SIG-M5 treated with dmso at 0.1 percent for 504 hours (cell line): ENCODE data around the gene CALCB.
"Not testable (repeated sequence)": the region's sequence is repeated elsewhere in the genome, so short reads cannot be mapped to it uniquely, and the experiment has no call there.

ENCODE experiments used
- DNase-seq: peaks from one replicate; lab custom pipeline; 2025; ENCODE audit not compliant: unreplicated experiment; lab: John Stamatoyannopoulos, UW

CALCB gene, protein sequence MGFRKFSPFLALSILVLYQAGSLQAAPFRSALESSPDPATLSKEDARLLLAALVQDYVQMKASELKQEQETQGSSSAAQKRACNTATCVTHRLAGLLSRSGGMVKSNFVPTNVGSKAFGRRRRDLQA

DNA sequence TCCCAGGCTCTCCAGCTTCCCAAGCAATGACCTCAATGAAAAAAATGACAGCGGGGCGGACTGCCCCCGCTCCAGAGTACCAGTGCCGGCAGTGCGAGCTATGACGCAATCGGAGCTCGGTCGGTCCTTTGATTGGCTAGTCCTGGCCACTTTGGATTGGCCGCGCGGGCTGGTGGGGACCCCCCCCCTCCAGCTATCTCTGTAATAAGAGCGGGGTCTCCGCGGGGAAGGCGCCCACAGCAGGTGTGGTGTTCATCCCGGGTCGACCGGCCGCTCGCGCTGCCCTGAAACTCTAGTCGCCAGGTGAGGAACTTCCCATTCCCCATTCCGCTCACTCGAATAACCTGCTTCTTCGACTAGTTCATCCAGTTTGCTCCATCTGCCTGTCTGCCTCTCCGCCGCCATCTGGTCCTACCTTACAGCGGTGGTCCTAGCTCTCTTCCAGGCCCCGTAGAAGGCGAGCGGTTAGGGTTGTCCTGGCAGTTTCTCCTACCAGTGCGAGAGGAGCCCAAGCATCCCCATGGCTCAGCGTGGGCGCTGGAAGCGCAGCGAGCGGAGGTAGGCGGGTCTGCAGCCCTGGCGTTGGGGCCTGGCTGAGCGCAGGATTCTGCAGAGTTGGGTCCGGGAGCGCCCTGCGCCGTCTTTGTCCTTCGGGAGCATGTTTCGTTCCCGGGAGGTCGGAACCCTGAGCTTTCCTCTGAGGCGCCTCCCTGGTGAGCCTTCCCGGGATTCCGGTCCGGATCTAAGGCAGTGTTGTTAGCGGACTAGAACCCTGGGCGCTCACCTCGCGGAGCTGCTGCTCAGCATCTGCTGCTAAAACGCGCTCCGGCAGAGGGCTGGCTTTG lies at the start of gene CALCB:
Gene CALCB, plus strand, starts transcription at position 233 of the 845 bp plus-strand sequence. CDS start 1,126 bp downstream, outside the sequence.
- DNase-seq: no peak

DNA sequence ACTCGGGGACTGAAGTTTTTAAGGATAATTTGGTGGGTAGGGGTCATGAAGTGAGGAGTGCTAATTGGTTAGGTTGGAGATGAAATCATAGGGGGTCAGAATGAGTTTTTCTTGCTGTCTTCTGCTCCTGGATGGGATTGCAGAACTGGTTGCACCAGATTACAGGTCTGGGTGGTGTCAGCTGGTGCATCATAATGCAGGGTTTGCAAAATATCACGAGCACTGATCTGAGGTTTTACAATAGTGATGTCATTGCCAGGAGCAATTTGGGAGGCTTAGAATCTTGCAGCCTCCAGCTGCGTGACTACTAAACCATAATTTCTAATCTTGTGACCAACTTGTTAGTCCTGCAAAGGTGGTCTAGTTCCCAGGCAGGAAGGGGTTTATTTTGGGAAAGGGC lies 46.4 kb upstream of the CALCB start:
- DNase-seq: peak; percentile 5

DNA sequence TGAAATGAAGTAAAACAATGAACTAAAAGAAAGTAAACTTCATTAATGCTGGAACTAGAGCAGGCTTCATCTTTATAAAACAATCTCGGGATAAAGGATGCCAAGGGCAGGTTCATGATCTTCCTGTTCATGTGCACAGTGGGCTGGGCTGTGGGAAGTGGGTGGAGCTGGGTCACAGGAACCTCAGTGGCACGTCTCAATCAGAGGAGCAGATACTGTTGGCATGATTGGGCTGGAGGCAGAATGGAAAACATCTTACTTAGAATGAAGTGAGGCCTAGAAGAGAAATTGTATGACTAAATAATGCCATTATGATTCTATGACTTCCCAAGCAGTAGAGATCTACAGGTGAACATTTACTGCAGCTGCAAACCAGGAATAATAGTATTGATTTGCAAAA lies 45.4 kb upstream of the CALCB start:
- no peak for DNase-seq

DNA sequence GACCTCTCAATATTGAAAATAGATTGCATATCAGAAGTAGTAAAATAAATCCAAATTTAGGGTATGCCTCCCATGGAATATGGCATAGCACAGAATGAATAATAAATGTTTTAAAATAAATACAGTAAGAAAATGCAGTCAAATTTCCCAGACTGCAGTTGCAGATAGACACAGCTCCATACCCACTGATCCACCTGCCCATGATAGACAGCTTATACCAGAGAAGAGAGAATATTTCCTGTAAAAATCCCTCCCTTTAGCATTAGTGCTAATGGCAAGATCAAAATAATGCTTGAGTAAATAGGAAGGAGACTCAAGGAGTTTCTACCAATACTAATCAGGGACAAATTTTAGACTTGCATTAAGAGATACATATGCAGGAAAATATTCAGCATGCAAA lies 45.0 kb upstream of the CALCB start:
- no peak for DNase-seq

DNA sequence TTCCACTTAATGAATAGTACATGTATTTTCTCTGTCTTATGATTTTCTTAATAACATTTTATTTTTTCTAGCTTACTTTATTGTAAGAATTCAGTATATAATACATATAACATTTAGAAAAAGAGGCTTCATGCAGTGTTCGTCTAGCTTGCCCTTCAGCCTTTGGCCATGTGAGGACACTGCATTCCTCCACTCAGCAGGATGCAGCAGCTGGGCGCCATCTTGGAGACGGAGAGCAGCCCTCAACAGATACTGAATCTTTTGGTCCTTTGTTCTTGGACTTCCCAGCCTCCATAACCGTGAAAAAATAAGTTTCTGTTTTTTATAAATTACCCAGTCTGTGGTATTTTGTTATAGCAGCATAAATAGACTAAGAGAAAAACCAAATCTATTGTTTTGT lies 41.4 kb upstream of the CALCB start:
- not testable (repeated sequence) for DNase-seq

DNA sequence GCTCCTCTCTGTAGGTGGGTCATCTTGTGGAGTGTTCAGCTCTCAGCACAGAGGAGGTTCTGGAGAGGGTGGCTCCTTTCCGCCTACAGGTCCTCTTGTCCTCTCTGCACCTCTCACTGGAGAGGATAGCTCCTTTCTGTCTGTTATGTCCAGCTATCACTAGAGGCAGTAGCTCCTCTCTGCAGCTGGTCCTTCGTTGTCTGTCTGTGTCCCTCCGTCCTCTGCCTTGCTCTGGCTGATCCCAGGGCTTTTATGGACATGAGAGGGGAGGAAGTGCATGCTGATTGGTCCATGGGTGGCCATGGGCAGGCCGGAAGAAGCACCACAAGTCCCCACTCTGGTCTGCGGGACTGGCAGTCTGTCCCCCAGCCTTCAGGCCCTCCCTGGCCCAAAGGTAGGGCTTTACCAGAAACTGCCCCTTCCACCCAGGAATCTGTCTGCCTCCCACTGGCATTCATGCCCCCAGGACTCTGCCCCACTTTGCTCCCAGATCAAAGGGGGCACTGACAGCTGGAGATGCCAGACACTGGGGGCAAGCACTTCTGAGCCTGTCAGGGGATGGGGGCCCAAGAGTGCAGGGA lies 38.6 kb upstream of the CALCB start:
- no peak for DNase-seq

DNA sequence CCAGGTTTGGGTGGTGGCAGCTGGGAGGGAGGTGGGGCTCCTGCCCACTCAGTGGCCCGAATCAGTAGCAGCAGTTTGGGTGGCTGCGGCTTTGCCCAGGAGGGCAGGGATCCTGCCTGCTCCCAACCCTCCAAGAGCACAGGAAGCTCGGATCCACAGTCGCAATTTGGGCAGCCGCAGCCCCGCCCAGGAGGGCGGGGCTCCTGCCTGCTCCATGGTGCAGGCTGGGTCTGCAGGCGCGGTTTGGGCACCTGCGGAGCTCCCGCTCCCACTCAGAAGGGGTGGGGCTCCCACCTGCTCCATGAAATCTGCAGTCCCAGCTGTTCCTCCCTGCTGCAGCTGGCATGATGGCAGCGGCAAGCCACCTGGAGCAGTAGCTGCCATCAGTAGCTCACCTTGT lies 38.1 kb upstream of the CALCB start:
- DNase-seq: no peak

DNA sequence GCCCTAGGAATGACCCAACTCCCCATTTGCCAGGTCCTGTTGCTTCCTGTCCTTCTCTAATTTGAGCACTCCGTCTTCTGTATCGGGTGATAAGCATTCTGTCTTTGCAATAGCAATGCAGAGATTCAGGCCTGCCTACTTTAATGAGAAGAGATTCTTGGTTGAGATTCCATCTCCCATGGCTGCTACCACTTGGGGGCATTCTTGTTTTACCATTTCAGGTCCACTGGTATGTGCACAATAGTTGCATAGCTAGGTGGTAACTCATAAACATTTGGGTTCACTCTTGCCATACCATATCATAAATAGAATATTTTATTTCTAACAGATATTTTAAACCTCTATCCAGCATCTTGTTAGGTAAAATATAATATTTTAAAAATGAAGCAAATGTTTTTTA lies 34.4 kb upstream of the CALCB start:
- peak; percentile 1 for DNase-seq

DNA sequence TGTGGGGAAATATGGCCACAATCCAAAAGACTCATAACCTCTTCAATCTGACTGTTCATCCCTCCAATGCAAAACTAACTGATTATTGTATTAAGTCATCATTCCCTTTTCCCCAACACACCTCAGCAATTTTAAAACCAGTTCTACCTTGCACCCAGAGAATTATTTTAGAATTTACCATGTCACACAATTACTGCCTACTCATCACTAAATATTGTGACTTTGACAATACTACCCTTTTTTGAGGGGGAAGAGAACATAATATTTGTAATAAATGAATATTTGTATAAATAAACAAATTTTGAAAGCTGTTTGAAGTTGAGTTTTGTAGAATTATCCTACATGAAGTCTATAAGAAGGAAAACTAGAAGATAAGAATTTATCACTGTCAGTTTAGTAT lies 28.2 kb upstream of the CALCB start:
- no peak for DNase-seq

DNA sequence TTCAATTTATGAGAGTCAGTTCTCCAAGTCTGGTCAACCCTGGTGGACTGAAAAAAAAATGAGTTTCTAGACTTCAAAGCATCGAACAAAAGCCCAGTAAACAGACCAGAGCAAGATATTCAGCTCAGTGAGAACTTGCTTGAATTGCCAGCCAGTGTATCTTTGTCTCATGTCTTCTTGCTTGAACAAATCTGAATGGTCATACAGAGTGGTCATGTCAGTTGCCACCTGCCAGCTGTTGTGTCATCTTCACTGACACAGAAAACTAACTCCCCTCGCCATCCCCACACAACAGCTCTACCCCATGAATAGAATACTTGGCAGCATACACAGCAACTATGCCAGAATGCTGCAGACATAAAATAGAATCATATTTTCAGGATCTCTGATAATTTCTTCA lies 27.5 kb upstream of the CALCB start:
- DNase-seq: no peak

DNA sequence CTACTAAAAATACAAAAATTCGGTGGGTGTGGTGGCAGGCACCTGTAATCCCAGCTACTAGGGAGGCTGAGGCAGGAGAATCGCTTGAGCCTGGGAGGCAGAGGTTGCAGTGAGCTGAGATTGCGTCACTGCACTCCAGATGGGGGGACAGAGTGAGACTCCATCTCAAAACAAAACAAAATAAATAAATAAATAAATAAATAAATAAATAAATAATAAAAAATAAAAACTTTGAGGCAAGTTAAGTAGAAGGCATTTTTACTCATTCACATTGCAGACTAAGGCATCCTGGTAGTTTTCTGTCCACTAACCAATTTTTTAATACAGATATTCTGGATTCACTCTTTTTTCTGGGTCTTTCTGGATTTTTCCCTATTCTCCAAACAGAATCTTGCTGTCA lies 26.7 kb upstream of the CALCB start:
- DNase-seq: not testable (repeated sequence)

DNA sequence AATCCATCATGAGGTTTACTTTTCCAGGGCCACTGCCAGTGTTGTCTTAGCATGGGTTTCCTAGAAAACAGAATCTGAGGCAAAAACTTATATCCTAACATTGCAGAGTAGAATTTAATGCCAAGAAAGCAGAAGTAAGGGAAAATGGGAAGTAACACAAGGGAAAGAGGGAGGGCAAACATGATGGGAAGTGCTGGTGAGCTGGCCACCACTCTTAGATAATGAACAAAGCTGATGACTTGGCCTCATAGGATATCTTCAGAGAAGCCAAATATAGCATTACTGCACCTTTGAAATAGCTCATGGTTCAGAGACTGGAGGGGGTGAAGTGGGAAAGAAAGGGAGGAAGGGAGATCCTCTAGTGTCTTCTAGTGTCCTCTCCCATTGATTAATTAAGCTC lies 24.8 kb upstream of the CALCB start:
- no peak for DNase-seq

DNA sequence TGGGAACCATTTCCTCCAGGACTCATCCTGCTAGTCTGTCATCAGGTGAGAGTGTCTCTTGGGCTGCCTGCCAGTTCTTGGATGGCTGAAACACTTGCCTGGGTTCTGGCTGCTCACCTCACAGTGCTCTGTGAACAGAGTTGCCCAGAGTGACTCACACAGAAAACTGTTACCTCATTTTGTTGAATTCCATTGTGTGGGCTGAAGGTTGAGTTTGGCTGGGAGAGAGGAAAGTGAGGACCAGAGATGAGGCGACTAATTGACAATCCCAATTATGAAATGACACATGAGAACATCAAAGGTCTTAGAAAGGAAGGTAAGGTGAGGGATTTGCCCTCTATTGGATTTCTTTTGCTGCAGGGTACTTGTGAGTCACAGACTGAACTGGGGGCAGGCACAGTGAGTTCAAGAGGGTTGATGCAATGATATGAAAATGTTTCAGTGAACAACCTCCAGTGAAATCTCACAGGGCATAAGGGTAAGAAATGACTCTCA lies 20.2 kb upstream of the CALCB start:
- no peak for DNase-seq

DNA sequence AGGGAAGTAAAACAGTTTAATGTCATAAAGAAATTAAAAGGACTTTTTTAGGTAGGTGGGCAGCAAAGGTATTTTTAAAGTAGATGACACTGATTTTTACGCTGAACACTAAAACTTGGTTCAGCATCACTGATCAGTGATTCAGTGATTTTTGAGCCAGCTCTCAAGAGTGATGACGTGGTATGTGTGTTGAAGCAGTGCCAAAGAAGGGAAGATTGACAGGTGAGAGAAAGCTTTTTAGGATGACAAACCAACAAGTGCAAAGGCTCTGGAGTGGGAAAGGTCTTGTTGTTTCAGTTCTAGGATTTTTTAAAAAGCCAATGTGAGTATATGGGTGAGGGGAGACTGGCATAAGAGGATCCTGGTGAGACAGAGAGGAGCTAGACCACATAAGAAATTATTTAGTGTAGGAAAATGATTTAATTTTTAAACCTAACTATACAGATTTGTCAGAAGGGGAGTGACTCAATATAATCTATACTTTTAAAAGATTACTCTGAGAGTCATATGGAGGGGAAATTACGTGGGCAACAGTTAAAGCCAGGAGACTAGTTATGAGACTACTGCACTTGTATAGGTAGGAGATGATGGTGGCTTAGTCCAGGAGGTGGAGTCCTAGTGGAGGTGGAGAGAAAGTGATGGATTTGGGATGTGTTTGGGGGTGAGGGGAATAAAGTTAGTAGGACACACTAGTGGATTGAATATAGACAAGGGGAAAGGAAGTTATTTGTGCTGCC lies 17.6 kb upstream of the CALCB start:
- DNase-seq: no peak

DNA sequence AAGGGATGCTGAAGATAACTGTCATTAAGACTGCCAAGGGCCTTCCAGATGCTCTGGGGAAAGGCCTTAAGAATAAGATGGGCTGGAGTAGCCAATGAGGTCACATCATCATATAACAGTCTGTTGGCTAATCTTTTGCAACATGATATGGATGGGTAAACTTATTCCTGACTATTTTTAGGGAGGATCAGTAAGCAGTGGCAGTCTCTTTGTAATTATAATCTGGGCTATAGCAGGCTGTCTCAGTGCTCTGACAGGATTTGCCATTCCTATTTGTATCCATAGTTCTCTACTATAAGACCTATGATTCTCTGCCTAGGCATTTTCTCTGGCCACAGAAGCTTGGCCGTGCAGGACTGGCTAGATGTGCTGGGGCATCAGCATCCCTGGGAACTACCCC lies 16.1 kb upstream of the CALCB start:
- no peak for DNase-seq

DNA sequence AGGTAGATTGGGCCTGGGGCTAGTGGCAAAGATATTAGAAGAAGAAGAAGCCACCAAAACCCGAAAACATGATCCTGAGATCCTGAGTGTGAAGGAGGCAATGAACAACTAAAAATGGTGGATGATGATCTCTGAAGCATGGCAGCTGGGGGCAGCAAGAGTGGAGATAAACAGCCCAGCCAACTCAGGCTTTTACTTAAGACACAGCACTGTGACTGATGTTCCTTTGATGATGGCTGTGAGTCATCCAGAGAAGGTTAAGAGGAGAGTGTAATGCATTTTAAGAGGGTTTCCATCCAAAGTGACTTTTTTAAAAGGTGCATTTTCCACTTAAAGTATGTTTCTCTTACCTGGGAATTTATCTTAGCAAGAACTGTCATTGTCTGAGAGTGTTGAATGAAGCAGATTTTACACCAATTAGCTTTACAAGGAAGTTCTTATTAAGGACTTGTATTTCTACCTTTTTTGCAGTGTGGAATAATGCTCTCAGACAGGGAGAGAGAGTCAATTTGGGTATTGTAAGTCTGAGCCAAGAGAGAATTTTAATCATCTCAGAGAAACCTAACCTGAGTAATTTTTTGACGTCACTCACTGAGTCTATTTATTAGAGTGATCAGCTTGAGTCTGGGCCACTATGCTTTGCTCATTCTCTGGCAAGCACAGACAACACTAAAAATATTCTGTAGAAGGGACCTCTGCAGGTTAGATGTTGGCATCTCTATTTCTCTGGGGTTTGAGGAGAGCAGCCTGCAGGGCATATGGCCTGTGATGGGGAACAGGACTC lies 14.1 kb upstream of the CALCB start:
- DNase-seq: no peak

DNA sequence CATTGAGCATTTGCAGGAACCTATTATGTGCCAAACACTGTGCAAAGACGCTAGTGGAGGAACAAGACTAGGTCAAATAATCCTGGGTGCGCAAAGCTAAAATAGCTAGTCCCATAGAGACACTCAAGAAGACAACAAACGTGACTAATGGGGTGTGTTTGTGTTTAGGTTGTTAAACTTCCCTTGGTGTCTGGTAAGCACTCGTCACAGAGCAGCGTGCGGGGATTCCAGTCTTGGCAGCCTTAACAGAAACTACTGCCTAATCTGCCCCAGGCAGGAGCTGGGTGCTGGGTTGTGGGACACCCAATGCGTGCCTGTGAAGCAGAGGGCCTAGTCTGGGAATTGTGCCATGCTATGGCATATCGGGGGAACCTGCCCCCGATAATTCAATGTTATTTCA lies 10.8 kb upstream of the CALCB start:
- no peak for DNase-seq

DNA sequence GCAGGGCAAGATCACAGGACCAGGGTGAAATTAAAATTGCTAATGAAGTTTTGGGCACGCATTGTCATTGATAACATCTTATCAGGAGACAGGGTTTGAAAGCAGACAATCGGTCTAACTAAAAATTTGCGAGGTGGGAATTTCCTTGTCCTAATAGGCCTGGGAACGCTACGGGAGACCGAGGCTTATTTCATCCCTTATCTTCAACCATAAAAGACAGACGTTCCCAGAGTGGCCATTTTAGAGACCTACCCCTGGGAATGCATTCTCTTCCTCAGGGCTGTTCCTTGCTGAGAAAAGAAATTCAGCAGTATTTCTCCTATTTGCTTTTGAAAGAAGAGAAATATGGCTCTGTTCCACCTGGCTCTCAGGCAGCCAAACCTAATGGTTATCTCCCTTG lies 3.6 kb upstream of the CALCB start:
- not testable (repeated sequence) for DNase-seq

DNA sequence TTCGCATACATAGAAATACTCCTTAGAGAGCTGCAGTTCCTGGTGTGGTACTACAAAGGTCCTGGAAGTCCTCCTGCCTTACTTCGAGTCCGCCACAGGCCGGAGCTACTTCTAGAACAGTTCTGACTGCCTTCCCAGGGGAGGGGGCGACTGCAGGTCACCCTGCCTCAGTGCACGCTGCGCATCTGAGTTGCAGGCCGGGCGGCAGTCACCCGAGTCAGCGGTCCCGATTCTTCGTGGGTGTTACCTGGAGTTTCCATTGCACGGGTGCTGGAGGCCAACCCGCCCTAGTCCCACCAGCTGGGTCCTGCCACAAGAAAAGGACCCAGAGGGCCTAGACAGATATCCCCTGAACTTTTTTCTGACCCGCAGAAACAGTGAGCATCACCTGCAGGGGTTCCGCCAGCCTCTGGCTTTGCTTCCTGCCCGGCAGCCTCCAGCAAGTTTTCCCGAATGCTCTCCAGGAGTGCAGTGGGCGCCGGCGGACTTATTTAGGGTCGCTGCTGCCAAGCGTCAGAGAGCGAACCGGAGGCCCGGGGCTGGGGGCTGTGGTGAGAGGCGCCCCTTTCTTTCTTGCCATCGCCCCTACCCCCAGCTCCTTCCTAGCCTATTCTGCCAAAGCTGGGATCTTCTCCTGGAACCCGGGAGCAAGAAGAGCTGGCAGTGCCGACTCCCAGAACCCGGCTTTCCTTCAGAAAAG lies 1.7 kb upstream of the CALCB start:
- DNase-seq: no peak

DNA sequence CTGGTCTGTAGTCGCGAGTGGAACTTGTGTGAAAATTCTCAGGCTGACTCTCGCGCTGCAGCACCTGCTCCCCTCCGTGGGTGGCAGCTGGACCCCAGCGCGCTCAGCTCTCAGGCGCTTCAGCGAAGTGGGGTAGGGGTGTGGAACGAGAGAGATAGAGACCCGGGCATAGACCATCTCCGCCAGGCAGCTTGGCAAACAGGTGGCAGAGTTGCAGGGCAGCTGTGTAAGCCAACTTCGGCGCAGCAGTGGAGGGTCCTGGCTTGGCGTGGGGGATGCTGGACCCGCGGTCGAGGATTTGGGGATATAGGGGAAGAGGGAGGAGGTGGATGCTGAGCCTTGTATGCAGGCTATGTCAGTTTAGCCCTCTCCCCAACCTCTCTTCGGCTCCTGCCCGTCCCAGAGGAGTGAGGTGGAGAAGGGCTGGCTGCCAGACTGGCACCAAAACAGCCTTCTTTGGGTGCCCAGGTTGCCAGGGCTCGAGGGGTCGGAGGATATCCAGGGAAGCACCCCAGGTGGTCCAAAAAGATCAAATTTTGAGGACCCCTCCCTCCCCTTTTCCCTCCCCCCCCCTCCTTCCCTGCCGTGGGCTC lies 746 bp upstream of the CALCB start:
- DNase-seq: no peak
